ENCODE data around the gene ENC1. TPM values are rescaled to one million over a fixed set of nuclear protein-coding genes. Genes with fewer than 3 reads are reported as not detected.

Gene ENC1
- total and polyA plus RNA-seq, 2 of the 8 experiments (the other 6 are each of a cell fraction or from before 2014, with no cell fraction given): 5.5 to 13.2 TPM

DNA sequence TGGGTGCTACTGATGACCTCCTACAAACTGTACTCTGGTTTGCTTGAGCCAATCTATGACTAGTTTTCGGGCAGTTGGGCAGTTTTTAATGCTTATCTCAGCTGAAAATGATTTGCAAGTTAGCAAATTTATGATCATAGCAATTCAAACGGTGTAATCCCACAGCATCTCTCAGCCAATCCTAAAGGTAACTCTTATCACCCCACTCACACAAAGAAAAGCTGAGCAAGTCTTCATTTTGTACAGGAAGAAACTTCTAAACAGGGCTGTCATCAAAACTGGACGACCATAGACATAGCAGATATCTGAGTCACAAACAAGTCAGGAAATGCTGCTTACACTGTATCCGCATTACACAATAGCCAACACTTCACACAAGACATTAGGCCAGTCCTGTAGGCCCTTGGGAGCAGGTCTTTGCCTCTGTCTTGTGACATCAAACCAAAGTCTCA is 2.6 kb upstream of the ENC1 start:
- Histone ChIP-seq H3K36me3 (ENCODE audit: control insufficient read depth in 2 of 4, insufficient read depth in 4 of 4, low read length in 3 of 4) (no peaks in the 10 kb centered on the region), H2BK15ac (ENCODE audit: low read length) (no peak overlapping the region), H3K18ac (ENCODE audit: extremely low read depth, low read length) (no peak overlapping the region), H3K14ac (ENCODE audit: insufficient read length) (no peak overlapping the region), H2BK20ac (ENCODE audit: low read length) (no peak overlapping the region), H2AK5ac (ENCODE audit: low read depth, low read length) (no peak overlapping the region), H3K4me1 (replicated peaks in 1 of 4; ENCODE audit: control insufficient read depth in 3 of 4, insufficient read depth in 4 of 4, low read length in 3 of 4) (peaks cover 0 to 8% (median 2%) of the 10 kb centered on the region in 4 experiments; a peak in 5 of 7 replicates), H3K79me1 (ENCODE audit: low read depth, low read length) (no peaks in the 10 kb centered on the region), H3K4ac (replicated peaks; ENCODE audit: insufficient read length, low read depth, low read length) (no peak overlapping the region), H3K23ac (ENCODE audit: insufficient read length) (no peak overlapping the region), H4K5ac (ENCODE audit: insufficient read length, low read depth, low read length) (no peak overlapping the region), H4K20me1 (replicated peaks in 1 of 2; ENCODE audit: control insufficient read depth in 1 of 2, insufficient read depth in 2 of 2, low read length in 2 of 2) (peaks cover 0 to 2% of the 10 kb centered on the region in 2 experiments), H2BK120ac (replicated peaks; ENCODE audit: low read depth, low read length) (no peak overlapping the region), H2BK5ac (ENCODE audit: low read depth, low read length) (no peak overlapping the region), H3K9ac (replicated peaks in 1 of 4; ENCODE audit: extremely low read depth in 1 of 4, low read depth in 3 of 4, low read length in 3 of 4) (no peak overlapping the region), H2AFZ (ENCODE audit: low read length) (no peak overlapping the region), H4K8ac (ENCODE audit: extremely low read depth, insufficient read depth, low read length) (no peak overlapping the region), H2BK12ac (ENCODE audit: low read depth, low read length) (no peak overlapping the region), H4K91ac (replicated peaks; ENCODE audit: insufficient read length, low read length) (no peak overlapping the region), H3K27ac (ENCODE audit: low read depth, low read length) (no peak overlapping the region), H3K79me2 (ENCODE audit: control insufficient read depth in 1 of 2, insufficient read depth in 2 of 2, low read length in 2 of 2) (peaks cover 0 to 15% of the 10 kb centered on the region in 2 experiments; a peak in 3 of 4 replicates), H3K4me2 (ENCODE audit: insufficient read depth in 1 of 2, low read depth in 2 of 2, low read length in 2 of 2) (no peak overlapping the region), H3K4me3 (ENCODE audit: extremely low read depth in 1 of 4, insufficient read depth in 2 of 4, low read depth in 3 of 4, low read length in 4 of 4) (no peak overlapping the region), H3K9me3 (ENCODE audit: insufficient read depth in 2 of 2, low read depth in 1 of 2, low read length in 1 of 2) (no peaks in the 10 kb centered on the region), H3K23me2 (ENCODE audit: low read depth, low read length) (peaks cover 14% of the 10 kb centered on the region; the same call in 1 of the 2 replicates), H3K56ac (replicated peaks; ENCODE audit: insufficient read length, low read depth, low read length) (no peak overlapping the region), H3K27me3 (replicated peaks in 1 of 4; ENCODE audit: control insufficient read depth in 3 of 4, extremely low read depth in 1 of 4, insufficient read depth in 3 of 4, low read length in 3 of 4) (peaks cover 0 to 24% (median 10%) of the 10 kb centered on the region in 4 experiments; a peak in 6 of 7 replicates)
- ChIA-PET CTCF (ENCODE audit: partially characterized antibody) (interaction anchor here (0.8 to 4.0 kb wide), 15 partner anchors 11 to 741 kb away, joined by 3 to 17 read pairs (median 4); no protein-coding TSS in a partner anchor), POLR2A (ENCODE audit: partially characterized antibody) (interaction anchor here (1.1 kb wide), 2 partner anchors 10 to 11 kb away, joined by 3 to 4 read pairs; no protein-coding TSS in a partner anchor)
- no peak for DNase-seq (ENCODE audit: low read depth in 1 of 2, low spot score in 2 of 2)
- WGBS, 2 experiments (ENCODE audit: extremely low coverage in 1 of 2, insufficient coverage in 1 of 2, insufficient read length in 1 of 2, insufficient replicate concordance in 2 of 2, low coverage in 1 of 2, low lambda C conversion rate in 2 of 2, missing lambda C conversion rate in 1 of 2): 78% methylated on average over 4 of the region's 4 CpGs; no CpG with 5 or more reads in 1 of the 2 experiments
- FAIRE-seq: no peak
- TF ChIP-seq, protein P1, sequence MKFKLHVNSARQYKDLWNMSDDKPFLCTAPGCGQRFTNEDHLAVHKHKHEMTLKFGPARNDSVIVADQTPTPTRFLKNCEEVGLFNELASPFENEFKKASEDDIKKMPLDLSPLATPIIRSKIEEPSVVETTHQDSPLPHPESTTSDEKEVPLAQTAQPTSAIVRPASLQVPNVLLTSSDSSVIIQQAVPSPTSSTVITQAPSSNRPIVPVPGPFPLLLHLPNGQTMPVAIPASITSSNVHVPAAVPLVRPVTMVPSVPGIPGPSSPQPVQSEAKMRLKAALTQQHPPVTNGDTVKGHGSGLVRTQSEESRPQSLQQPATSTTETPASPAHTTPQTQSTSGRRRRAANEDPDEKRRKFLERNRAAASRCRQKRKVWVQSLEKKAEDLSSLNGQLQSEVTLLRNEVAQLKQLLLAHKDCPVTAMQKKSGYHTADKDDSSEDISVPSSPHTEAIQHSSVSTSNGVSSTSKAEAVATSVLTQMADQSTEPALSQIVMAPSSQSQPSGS (IDR thresholded peaks at IDR 0.05; ENCODE audit: low read length): no peak
- TF ChIP-seq SIN3A (conservative IDR thresholded peaks at IDR 0.05 in 1 of 2, IDR thresholded peaks at IDR 0.05 in 1 of 2; ENCODE audit: low read depth in 1 of 2, low read length in 2 of 2): no peak
- TF ChIP-seq CTCF (IDR thresholded peaks at IDR 0.05; ENCODE audit: control extremely low read depth in 1 of 3, insufficient read depth in 1 of 3, low read depth in 1 of 3, low read length in 3 of 3): no peak
- TF ChIP-seq SP4 (IDR thresholded peaks at IDR 0.05; ENCODE audit: low read length): no peak
- no peak for TF ChIP-seq RFX5 (IDR thresholded peaks at IDR 0.05; ENCODE audit: borderline replicate concordance, low read depth, low read length)
- no peak for TF ChIP-seq GTF2F1 (IDR thresholded peaks at IDR 0.05; ENCODE audit: borderline replicate concordance, low read depth, low read length)
- no peak for TF ChIP-seq MAFK (IDR thresholded peaks at IDR 0.05; ENCODE audit: low read depth, low read length)
- no peak for TF ChIP-seq NRF1 (IDR thresholded peaks at IDR 0.05; ENCODE audit: low read depth, low read length)
- no peak for TF ChIP-seq SIX5 (IDR thresholded peaks at IDR 0.05; ENCODE audit: low read depth, low read length)
